MM.1S (cell line): ENCODE data around the gene DEPDC5.

Experiments used
- DNase-seq: peaks from one replicate; pipeline ENCODE4 v3.0.0-alpha.2; 2015
- H2AFZ ChIP-seq: fragments of 300-600 bp; sonication (generic); 2 replicates; pipeline ENCODE4 v1.6.0; 2016; ENCODE audit warnings: antibody characterized with exemption, low read length
- H3F3A ChIP-seq: fragments of 300-600 bp; sonication (generic); 2 replicates; pipeline ENCODE4 v1.6.1; 2016; ENCODE audit warnings: mild to moderate bottlenecking, antibody characterized with exemption, low read length, moderate library complexity, mixed read lengths; ENCODE audit not compliant: insufficient read depth
- H3K27ac ChIP-seq: fragments of 300-600 bp; sonication (generic); 2 replicates; pipeline ENCODE4 v1.5.1; 2016; ENCODE audit warnings: mild to moderate bottlenecking, low read length
- H3K27me3 ChIP-seq: fragments of 300-600 bp; sonication (generic); replicated peaks from 2 replicates; pipeline ENCODE4 v1.6.0; 2016; ENCODE audit warnings: low read length; ENCODE audit not compliant: insufficient read depth
- H3K36me3 ChIP-seq: fragments of 300-600 bp; sonication (generic); replicated peaks from 2 replicates; pipeline ENCODE4 v1.6.1; 2016; ENCODE audit warnings: mild to moderate bottlenecking, low read length, mixed read lengths; ENCODE audit not compliant: insufficient read depth
- H3K4me1 ChIP-seq: fragments of 300-600 bp; sonication (generic); 2 replicates; pipeline ENCODE4 v1.6.1; 2016; ENCODE audit warnings: low read length, mixed read lengths
- H3K4me2 ChIP-seq: fragments of 300-600 bp; sonication (generic); 2 replicates; pipeline ENCODE4 v1.6.0; 2016; ENCODE audit warnings: low read depth, low read length
- H3K4me3 ChIP-seq: fragments of 300-600 bp; sonication (generic); 2 replicates; pipeline ENCODE4 v1.5.1; 2016; ENCODE audit warnings: low read length, mixed read lengths
- H3K79me2 ChIP-seq: fragments of 300-600 bp; sonication (generic); 2 replicates; pipeline ENCODE4 v1.6.1; 2016; ENCODE audit warnings: mixed run types, low read length, mixed read lengths
- H3K9ac ChIP-seq: fragments of 300-600 bp; sonication (generic); 2 replicates; pipeline ENCODE4 v1.6.1; 2016; ENCODE audit warnings: low read length, mixed read lengths
- H3K9me2 ChIP-seq: fragments of 300-600 bp; sonication (generic); replicated peaks from 2 replicates; pipeline ENCODE4 v1.6.1; 2016; ENCODE audit warnings: mild to moderate bottlenecking, low read length, mixed read lengths; ENCODE audit not compliant: insufficient read depth
- H3K9me3 ChIP-seq: fragments of 300-600 bp; sonication (generic); replicated peaks from 2 replicates; pipeline ENCODE4 v1.6.1; 2016; ENCODE audit warnings: mild to moderate bottlenecking, low read length, mixed read lengths; ENCODE audit not compliant: insufficient read depth
- H4K20me1 ChIP-seq: fragments of 300-600 bp; sonication (generic); 2 replicates; pipeline ENCODE4 v1.6.1; 2016; ENCODE audit warnings: mild to moderate bottlenecking, low read length, moderate library complexity, mixed read lengths; ENCODE audit not compliant: insufficient read depth
- CTCF ChIP-seq: fragments of 300-600 bp; sonication (generic); IDR thresholded peaks from 2 replicates; pipeline ENCODE4 v1.5.1; 2016; ENCODE audit warnings: antibody characterized with exemption, low read length, mixed read lengths
- EZH2 ChIP-seq: fragments of 300-600 bp; sonication (generic); optimal IDR thresholded peaks from 2 replicates; pipeline ENCODE3; 2017; ENCODE audit warnings: low read depth, mild to moderate bottlenecking, antibody characterized with exemption, low read length, mixed read lengths
- EZH2phosphoT487 ChIP-seq: fragments of 300-600 bp; sonication (generic); IDR thresholded peaks from 2 replicates; pipeline ENCODE4 v1.6.1; 2018; ENCODE audit warnings: antibody characterized with exemption, low read length

DEPDC5 gene

DNA sequence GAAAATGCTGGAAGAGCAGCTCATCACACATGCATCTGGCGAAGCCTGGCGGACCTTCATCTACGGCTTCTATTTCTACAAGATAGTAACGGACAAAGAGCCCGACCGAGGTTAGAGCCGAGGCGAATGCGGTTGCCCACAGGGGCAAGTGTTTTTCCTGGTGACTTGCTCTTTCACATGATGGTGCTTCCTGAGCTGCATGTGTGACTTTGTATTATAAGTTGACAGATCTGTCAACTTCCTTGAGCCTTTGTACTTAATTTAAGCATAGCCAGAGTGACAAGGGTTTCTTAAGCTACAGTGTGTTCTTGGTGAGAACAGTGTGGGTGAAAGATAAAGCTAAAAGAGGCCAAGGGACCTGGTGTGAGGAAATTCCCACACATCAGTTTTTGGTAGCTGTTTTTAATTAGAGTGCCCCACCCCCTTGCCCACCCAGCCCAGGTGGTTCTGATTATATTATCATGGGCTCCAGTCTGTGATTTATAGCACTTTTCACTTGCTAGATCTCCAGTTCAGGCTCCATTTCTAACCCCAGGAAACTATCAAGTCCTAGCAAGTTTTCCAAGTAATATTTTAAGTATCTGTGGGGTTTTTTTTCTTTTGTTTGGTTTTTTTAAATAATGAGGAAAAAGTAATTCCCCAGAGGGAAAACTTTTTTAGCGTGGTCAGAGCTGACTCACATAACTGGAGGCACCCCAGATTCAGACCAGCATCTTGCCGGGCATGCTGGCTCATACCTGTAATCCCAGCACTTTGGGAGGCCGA is 122.5 kb downstream of the DEPDC5 start:
- Histone ChIP-seq H3F3A (no peaks in the 10 kb centered on the region), H3K36me3 (no peaks in the 10 kb centered on the region), H3K9ac (no peak overlapping the region), H3K27me3 (no peaks in the 10 kb centered on the region), H4K20me1 (no peaks in the 10 kb centered on the region), H3K9me3 (no peaks in the 10 kb centered on the region), H2AFZ (no peak overlapping the region), H3K79me2 (no peaks in the 10 kb centered on the region), H3K9me2 (no peaks in the 10 kb centered on the region), H3K4me2 (no peak overlapping the region), H3K4me3 (no peak overlapping the region), H3K27ac (no peak overlapping the region), H3K4me1 (no peaks in the 10 kb centered on the region)
- DNase-seq: no peak
- TF ChIP-seq EZH2 (no peak), EZH2phosphoT487 (no peak), CTCF (no peak)

GRCh38 chr22:31879585-31879984 is 125.8 kb downstream of the DEPDC5 start:
- H3K36me3 ChIP-seq: no peaks in the 10 kb centered on the region
- TF ChIP-seq EZH2 (no peak), EZH2phosphoT487 (no peak), CTCF (no peak)
- H2AFZ ChIP-seq: no peak overlapping the region
- no peak overlapping the region for H3K4me2 ChIP-seq
- H3K4me1 ChIP-seq: no peaks in the 10 kb centered on the region
- no peaks in the 10 kb centered on the region for H3K27me3 ChIP-seq
- H3K27ac ChIP-seq: no peak overlapping the region
- H3K9me3 ChIP-seq: no peaks in the 10 kb centered on the region
- no peaks in the 10 kb centered on the region for H3K79me2 ChIP-seq
- no peak overlapping the region for H3K4me3 ChIP-seq
- DNase-seq: no peak
- no peaks in the 10 kb centered on the region for H3K9me2 ChIP-seq
- no peaks in the 10 kb centered on the region for H4K20me1 ChIP-seq
- no peak overlapping the region for H3K9ac ChIP-seq
- H3F3A ChIP-seq: no peaks in the 10 kb centered on the region

- no peak overlapping the region for H3K4me2 ChIP-seq
- no peak overlapping the region for H2AFZ ChIP-seq
- no peaks in the 10 kb centered on the region for H3K79me2 ChIP-seq
- DNase-seq: no peak
- no peak overlapping the region for H3K9ac ChIP-seq
- H3K9me2 ChIP-seq: no peaks in the 10 kb centered on the region
- H3K27ac ChIP-seq: no peak overlapping the region
- no peaks in the 10 kb centered on the region for H3F3A ChIP-seq
- H3K9me3 ChIP-seq: no peaks in the 10 kb centered on the region
- no peaks in the 10 kb centered on the region for H4K20me1 ChIP-seq
- H3K36me3 ChIP-seq: no peaks in the 10 kb centered on the region
- H3K27me3 ChIP-seq: no peaks in the 10 kb centered on the region
- H3K4me1 ChIP-seq: no peaks in the 10 kb centered on the region
- no peak overlapping the region for H3K4me3 ChIP-seq
- no peak for TF ChIP-seq EZH2phosphoT487
- no peak for TF ChIP-seq CTCF
- TF ChIP-seq EZH2: no peak
These were observed 127.4 kb downstream of the DEPDC5 start for GRCh38 chr22:31881200-31881599.
